Esophagus squamous epithelium (tissue), 4 donors: ENCODE data around the gene MRGPRX4.

ENCODE experiments used
- CTCF ChIP-seq, 6 experiments: fragments of 450-650 bp in 4 of 6; fragments of 200-600 bp in 2 of 6; sonication (generic) in 2 of 6; IDR thresholded peaks; one replicate each; pipeline ENCODE4 v1.5.1; 2016 to 2019; ENCODE audit warnings: antibody characterized with exemption in 6 of 6, mild to moderate bottlenecking in 4 of 6, moderate library complexity in 4 of 6
- POLR2A ChIP-seq, 4 donors: fragments of 450-650 bp; IDR thresholded peaks; one replicate each; pipeline ENCODE4 v1.6.1; 2017; ENCODE audit warnings: antibody characterized with exemption in 4 of 4, mild to moderate bottlenecking in 4 of 4, moderate library complexity in 3 of 4

GRCh38 chr11:18203723-18204122, 31.1 kb downstream of the MRGPRX4 start:
- TF ChIP-seq CTCF (IDR thresholded peaks at IDR 0.05) = no peak
- no peak for TF ChIP-seq POLR2A (IDR thresholded peaks at IDR 0.05)
